ENCODE results near the gene PPIL4. TPM values are rescaled to one million over a fixed set of nuclear protein-coding genes. Genes with fewer than 3 reads are reported as not detected.

The PPIL4 gene
- 37.0 and 43.9 TPM in 2 replicates for total RNA-seq (2014; rRNA removed; shearing (Covaris generic))

DNA sequence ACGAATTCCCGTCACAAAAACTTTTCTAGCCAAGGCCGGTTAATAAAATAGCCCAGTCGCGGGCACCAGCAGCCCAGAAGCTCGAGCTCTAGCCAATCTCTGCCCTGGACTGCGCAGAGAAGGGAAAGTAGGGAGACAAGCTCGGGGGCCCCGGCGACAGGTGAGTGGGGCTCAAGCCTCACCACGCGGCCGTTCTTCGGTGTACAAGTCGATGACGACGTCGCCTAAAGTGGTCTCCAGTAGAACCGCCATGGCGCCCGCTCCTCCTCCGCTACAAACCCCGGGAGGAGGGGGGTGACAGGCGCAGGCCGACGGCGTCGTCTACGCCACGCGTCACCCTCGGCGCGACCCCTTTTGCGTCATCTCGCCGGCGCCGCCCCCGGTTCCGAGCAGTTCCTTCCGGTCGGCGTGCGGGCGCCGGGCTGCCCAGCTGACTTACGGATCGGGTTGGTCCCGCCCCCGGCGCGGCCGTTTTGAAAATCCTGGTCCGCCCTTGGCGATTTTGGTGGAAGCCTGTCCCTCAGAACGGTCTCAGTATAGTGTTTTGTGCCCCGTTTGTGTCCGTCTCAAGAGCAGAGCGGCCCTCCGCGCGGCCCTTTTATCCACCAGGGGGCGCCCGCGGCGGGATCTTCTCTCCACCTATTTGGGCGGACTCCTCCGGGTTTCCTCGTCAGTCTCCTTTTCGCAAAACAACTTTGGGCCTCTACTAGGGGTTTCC, at the start of gene PPIL4:
PPIL4 (minus strand) TSS at position 290 of the 718 bp plus-strand sequence; CDS start at position 252, 38 bp downstream.
- H3K36me3 ChIP-seq: peaks cover 6% of the 10 kb centered on the region

DNA sequence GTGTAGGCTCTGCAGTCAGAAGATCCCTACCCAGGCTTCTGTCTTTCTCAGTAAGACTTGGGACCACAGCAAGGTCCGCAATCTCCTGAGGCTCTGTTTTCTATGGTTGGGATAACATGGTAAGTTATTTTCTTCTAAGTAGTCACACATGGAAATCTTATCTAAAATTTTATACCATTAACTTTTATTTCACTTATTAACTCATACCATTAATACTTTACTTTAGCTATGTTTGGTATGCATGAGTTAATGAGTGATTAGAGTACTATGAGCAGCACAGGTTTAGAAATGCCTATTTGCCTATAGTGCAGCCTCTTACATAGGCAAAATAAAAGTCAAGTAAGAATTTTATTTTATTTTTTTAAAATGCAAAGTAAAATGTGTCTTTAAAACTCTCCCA, 47.6 kb upstream of the PPIL4 start:
- H3K9me3 ChIP-seq (replicated peaks): no peaks in the 10 kb centered on the region
- peaks cover 57% of the 10 kb centered on the region for H3K36me3 ChIP-seq
- H3K4me1 ChIP-seq (replicated peaks): no peaks in the 10 kb centered on the region
- no peak overlapping the region for H3K27ac ChIP-seq
- DNase-seq (ENCODE audit: low read depth in 1 of 2, low spot score in 2 of 2): no peak
- no peak overlapping the region for H3K4me3 ChIP-seq
- no peaks in the 10 kb centered on the region for H3K27me3 ChIP-seq (replicated peaks)

More for the DNA sequence above, at the start of gene PPIL4:
- no peaks in the 10 kb centered on the region for H3K27me3 ChIP-seq (replicated peaks)
- H3K9me3 ChIP-seq (replicated peaks): no peaks in the 10 kb centered on the region
- peak within 1 kb of the TSS; percentile 93 for H3K27ac ChIP-seq
- peak; percentile 97 for DNase-seq (ENCODE audit: low read depth in 1 of 2, low spot score in 2 of 2)
- H3K4me3 ChIP-seq: peak within 1 kb of the TSS; percentile 76
- H3K4me1 ChIP-seq (replicated peaks): peaks cover 11% of the 10 kb centered on the region

GRCh38 chr6:149592983-149593382, 47.1 kb upstream of the PPIL4 start:
- no peak overlapping the region for H3K27ac ChIP-seq
- H3K4me1 ChIP-seq (replicated peaks): no peaks in the 10 kb centered on the region
- H3K9me3 ChIP-seq (replicated peaks): no peaks in the 10 kb centered on the region
- peaks cover 57% of the 10 kb centered on the region for H3K36me3 ChIP-seq
- no peak overlapping the region for H3K4me3 ChIP-seq
- DNase-seq (ENCODE audit: low read depth in 1 of 2, low spot score in 2 of 2): no peak
- H3K27me3 ChIP-seq (replicated peaks): no peaks in the 10 kb centered on the region

GRCh38 chr6:149586149-149586548, 40.3 kb upstream of the PPIL4 start:
- Histone ChIP-seq H3K4me1 (replicated peaks) (no peaks in the 10 kb centered on the region), H3K27ac (no peak overlapping the region), H3K27me3 (replicated peaks) (no peaks in the 10 kb centered on the region), H3K9me3 (replicated peaks) (no peaks in the 10 kb centered on the region), H3K36me3 (peaks cover 14% of the 10 kb centered on the region), H3K4me3 (no peak overlapping the region)
- no peak for DNase-seq (ENCODE audit: low read depth in 1 of 2, low spot score in 2 of 2)

DNA sequence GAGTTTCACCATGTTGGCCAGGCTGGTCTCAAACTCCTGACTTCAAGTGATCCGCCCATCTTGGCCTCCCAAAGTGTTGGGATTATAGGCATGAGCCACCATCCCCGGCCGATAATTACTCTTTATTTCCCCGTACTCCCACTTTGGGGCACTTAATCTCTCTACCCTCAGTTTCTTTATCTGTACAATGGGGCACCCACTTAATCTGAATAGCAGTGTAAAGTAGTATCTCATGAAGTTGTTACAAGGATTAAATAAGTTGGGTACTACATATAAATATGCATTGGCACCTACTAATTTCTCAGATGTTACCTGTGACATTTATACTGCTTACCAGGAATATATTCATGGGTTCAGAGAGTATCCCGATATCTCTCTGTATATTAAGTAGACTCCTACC, 35.5 kb upstream of the PPIL4 start:
- Histone ChIP-seq H3K4me1 (replicated peaks) (no peaks in the 10 kb centered on the region), H3K27me3 (replicated peaks) (no peaks in the 10 kb centered on the region), H3K27ac (no peak overlapping the region), H3K36me3 (peaks cover 4% of the 10 kb centered on the region; the same call in 1 of the 2 replicates), H3K9me3 (replicated peaks) (no peaks in the 10 kb centered on the region), H3K4me3 (no peak overlapping the region)
- no peak for DNase-seq (ENCODE audit: low read depth in 1 of 2, low spot score in 2 of 2)

GRCh38 chr6:149580880-149581279, 35.0 kb upstream of the PPIL4 start:
- H3K27ac ChIP-seq: no peak overlapping the region
- peaks cover 4% of the 10 kb centered on the region; the same call in 1 of the 2 replicates for H3K36me3 ChIP-seq
- no peak for DNase-seq (ENCODE audit: low read depth in 1 of 2, low spot score in 2 of 2)
- H3K27me3 ChIP-seq (replicated peaks): no peaks in the 10 kb centered on the region
- no peaks in the 10 kb centered on the region for H3K4me1 ChIP-seq (replicated peaks)
- no peaks in the 10 kb centered on the region for H3K9me3 ChIP-seq (replicated peaks)
- no peak overlapping the region for H3K4me3 ChIP-seq

DNA sequence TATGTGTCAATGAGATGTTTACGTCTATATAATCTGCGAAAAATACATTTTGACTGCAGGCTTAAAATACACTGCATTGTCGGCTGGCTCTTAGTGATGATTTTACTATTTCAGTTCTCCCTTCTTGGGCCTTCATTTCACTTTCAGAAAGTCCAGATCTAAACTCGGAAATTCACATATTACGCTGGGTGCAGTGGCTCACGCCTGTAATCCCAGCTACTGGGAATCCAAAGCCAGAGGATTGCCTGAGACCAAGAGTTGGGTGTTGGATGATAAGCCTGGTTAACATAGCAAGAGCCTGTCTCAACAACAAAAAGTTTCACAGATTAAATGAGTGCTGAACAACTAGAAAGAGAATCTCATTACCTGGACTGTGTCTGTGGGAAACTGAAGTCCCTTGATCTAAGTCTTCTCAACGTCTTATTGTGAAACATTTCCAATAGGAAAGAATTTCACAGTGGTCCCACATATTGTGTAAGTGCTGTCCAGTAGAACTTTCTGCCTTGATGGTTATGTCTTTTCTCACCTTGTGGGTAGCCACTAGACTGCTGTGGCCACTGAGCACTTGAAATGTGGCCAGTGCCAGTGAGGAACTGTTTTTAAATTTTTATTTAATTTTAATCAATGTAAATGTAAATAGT, 22.2 kb upstream of the PPIL4 start:
- Histone ChIP-seq H3K9me3 (replicated peaks) (no peaks in the 10 kb centered on the region; the same call in 1 of the 2 replicates), H3K27ac (no peak overlapping the region), H3K27me3 (replicated peaks) (no peaks in the 10 kb centered on the region), H3K36me3 (peaks cover 5% of the 10 kb centered on the region), H3K4me1 (replicated peaks) (peaks cover 8% of the 10 kb centered on the region), H3K4me3 (no peak overlapping the region)
- no peak for DNase-seq (ENCODE audit: low read depth in 1 of 2, low spot score in 2 of 2)

GRCh38 chr6:149567194-149567586, 21.3 kb upstream of the PPIL4 start:
- no peaks in the 10 kb centered on the region for H3K27me3 ChIP-seq (replicated peaks)
- H3K4me3 ChIP-seq: peak overlapping the region; percentile 96
- H3K27ac ChIP-seq: no peak overlapping the region
- DNase-seq (ENCODE audit: low read depth in 1 of 2, low spot score in 2 of 2): no peak
- no peaks in the 10 kb centered on the region; the same call in 1 of the 2 replicates for H3K9me3 ChIP-seq (replicated peaks)
- peaks cover 8% of the 10 kb centered on the region for H3K4me1 ChIP-seq (replicated peaks)
- H3K36me3 ChIP-seq: peaks cover 5% of the 10 kb centered on the region

GRCh38 chr6:149566410-149567193, 20.8 kb upstream of the PPIL4 start:
- Histone ChIP-seq H3K27me3 (replicated peaks) (no peaks in the 10 kb centered on the region), H3K4me3 (peak overlapping the region; percentile 96), H3K9me3 (replicated peaks) (no peaks in the 10 kb centered on the region; the same call in 1 of the 2 replicates), H3K27ac (peak overlapping the region; percentile 44), H3K4me1 (replicated peaks) (peaks cover 8% of the 10 kb centered on the region), H3K36me3 (peaks cover 5% of the 10 kb centered on the region)
- DNase-seq (ENCODE audit: low read depth in 1 of 2, low spot score in 2 of 2): peak; percentile 54 to 74

DNA sequence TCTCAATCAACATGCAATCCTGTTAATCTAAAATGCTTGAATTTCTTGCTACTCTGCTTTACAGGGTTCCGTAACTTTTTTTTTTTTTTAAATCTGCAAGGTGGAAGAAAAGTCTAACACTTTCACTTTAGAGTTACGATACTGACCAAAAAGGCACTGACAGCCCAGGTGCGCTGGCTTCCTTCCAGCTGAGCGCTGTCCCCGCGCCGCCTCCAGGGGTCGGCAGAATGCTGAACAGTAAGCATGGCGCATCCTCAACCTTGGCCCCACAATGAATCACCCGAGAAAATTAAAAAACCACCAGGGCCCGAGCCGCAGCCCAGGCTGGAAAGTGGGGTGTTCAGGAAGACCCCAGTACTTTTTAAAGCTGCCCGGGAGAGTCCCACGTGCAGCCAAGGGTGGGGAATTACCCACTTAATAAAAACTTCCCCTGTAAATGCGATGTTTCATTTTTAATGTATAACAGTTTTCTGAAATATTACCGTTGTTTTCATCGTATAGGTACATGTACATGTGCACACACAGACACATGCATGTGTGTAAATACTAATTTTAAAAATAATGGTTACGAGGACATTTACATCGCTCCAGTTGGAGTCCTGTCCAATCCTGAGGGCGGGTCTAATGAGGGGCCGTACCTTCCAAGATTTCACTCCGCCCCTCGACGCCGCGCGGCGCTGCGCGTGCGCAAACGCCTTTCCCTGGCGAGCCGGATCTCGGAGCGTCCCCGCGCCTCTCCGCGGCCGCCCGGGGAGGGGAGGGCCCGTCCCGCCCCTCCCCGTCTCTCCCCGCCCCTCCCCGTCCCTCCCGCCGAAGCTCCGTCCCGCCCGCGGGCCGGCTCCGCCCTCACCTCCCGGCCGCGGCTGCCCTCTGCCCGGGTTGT, 19.9 kb upstream of the PPIL4 start, which contains the start of gene GINM1:
GINM1 (plus strand) TSS at position 849 of the 883 bp plus-strand sequence. CDS start 40 bp downstream, outside the sequence.
- peak; percentile 93 to 95 for DNase-seq (ENCODE audit: low read depth in 1 of 2, low spot score in 2 of 2)
- Histone ChIP-seq H3K27ac (peak within 1 kb of the TSS; percentile 44), H3K36me3 (peaks cover 5% of the 10 kb centered on the region), H3K4me1 (replicated peaks) (peaks cover 8% of the 10 kb centered on the region), H3K9me3 (replicated peaks) (no peaks in the 10 kb centered on the region; the same call in 1 of the 2 replicates), H3K27me3 (replicated peaks) (no peaks in the 10 kb centered on the region), H3K4me3 (peak within 1 kb of the TSS; percentile 96)

GRCh38 chr6:149563928-149564325, 18.1 kb upstream of the PPIL4 start:
- H3K36me3 ChIP-seq: peaks cover 5% of the 10 kb centered on the region
- no peak overlapping the region for H3K4me3 ChIP-seq
- no peaks in the 10 kb centered on the region; the same call in 1 of the 2 replicates for H3K9me3 ChIP-seq (replicated peaks)
- DNase-seq (ENCODE audit: low read depth in 1 of 2, low spot score in 2 of 2): no peak
- peaks cover 15% of the 10 kb centered on the region for H3K27me3 ChIP-seq (replicated peaks)
- peaks cover 8% of the 10 kb centered on the region for H3K4me1 ChIP-seq (replicated peaks)
- no peak overlapping the region for H3K27ac ChIP-seq

DNA sequence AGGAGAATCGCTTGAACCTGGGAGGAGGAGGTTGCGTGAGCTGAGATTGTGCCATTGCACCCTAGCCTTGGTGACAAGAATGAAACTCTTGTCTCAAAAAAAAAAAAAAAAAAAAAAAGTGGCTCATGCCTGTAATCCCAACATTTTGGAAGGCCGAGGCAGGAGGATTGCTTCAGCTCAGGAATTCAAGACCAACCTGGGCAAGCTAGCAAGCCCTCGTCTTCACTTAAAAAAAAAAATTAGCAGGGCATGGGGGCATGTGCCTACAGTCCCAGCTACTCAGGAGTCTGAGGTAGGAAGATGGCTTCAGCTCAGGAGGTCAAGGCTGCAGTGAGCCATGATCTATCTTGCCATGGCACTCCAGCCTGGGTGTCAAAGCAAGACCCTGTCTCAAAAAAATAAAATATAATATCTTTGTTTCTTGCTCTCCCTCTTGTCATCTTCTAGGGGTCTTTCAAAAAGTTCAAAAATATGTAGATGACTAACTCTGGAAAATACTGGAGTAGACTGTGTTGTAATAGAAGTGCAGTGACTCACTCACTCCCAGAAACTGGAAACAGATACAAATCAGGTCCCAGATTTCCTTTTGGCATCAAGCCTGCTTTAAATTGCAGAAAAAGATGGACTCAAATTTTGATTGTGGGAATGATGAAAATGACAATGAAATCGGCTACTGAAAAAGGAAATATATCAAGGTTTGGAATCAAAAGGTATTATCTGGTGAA, 17.5 kb upstream of the PPIL4 start:
- no peak overlapping the region for H3K27ac ChIP-seq

More for the DNA sequence above, 17.5 kb upstream of the PPIL4 start:
- no peak overlapping the region for H3K4me3 ChIP-seq
- peaks cover 5% of the 10 kb centered on the region for H3K36me3 ChIP-seq
- H3K4me1 ChIP-seq (replicated peaks): peaks cover 8% of the 10 kb centered on the region
- H3K27me3 ChIP-seq (replicated peaks): peaks cover 20% of the 10 kb centered on the region
- H3K9me3 ChIP-seq (replicated peaks): no peaks in the 10 kb centered on the region; the same call in 1 of the 2 replicates
- peak in 1 of 2 experiments; percentile 25 for DNase-seq (ENCODE audit: low read depth in 1 of 2, low spot score in 2 of 2)
